Transverse colon (tissue), 4 donors: Measurements from ENCODE around the gene BHLHE40. TPM values are rescaled to one million over a fixed set of nuclear protein-coding genes. Genes with fewer than 3 reads are reported as not detected.

Source experiments
- DNase-seq: peaks from one replicate; pipeline ENCODE4 v3.0.0-alpha.2; 2019
- H3K27ac ChIP-seq, 4 donors: fragments of 200-600 bp; sonication (generic); 2 replicates each; pipeline ENCODE4 v1.5.1; 2016 to 2018; ENCODE audit warnings: inconsistent platforms in 4 of 4
- H3K27me3 ChIP-seq: fragments of 200-600 bp; sonication (generic); 2 replicates; pipeline ENCODE4 v1.5.1; 2017; ENCODE audit warnings: inconsistent platforms
- H3K36me3 ChIP-seq, 4 donors: fragments of 200-600 bp; sonication (generic); 2 replicates each; pipeline ENCODE4 v1.5.1; 2017 to 2019; ENCODE audit warnings: inconsistent platforms in 4 of 4
- H3K4me1 ChIP-seq, 4 donors: fragments of 200-600 bp; sonication (generic); 2 replicates each; pipeline ENCODE4 v1.5.1; 2017 to 2020; ENCODE audit warnings: inconsistent platforms in 4 of 4
- H3K4me3 ChIP-seq, 4 donors: fragments of 200-600 bp; sonication (generic); 1 replicate in 1 of 4; 2 replicates in 3 of 4; pipeline versions ENCODE4 v1.5.1 to v1.6.1; 2017 to 2019; ENCODE audit warnings: inconsistent platforms in 4 of 4
- H3K9me3 ChIP-seq, 2 donors: fragments of 200-600 bp; sonication (generic); 2 replicates each; pipeline ENCODE4 v1.5.1; 2017 to 2019; ENCODE audit warnings: inconsistent platforms in 2 of 2
- EP300 ChIP-seq: sonication (generic); formaldehyde crosslinking; IDR thresholded peaks from one replicate; pipeline ENCODE4 v1.6.1; 2017; ENCODE audit warnings: antibody characterized with exemption, low read depth
- POLR2A ChIP-seq: fragments of 450-650 bp; IDR thresholded peaks from one replicate; pipeline ENCODE4 v1.6.1; 2016; ENCODE audit warnings: antibody characterized with exemption, mild to moderate bottlenecking, moderate library complexity
- POLR2AphosphoS5 ChIP-seq, 3 donors: sonication (generic); formaldehyde crosslinking; IDR thresholded peaks; one replicate each; pipeline ENCODE4 v1.6.1; 2016; ENCODE audit warnings: antibody characterized with exemption in 3 of 3
- WGBS, 2 donors: methylation state at CpG; one replicate each; pipeline ENCODE4 v1.1.5; 2018; ENCODE audit warnings: low coverage in 1 of 2; 5-methylcytosine and 5-hydroxymethylcytosine counted together
- in situ Hi-C, 4 donors: fragments of 200-750 bp; cut with MboI; loops; one replicate each; pipeline versions ENCODE4 v1.15.0 to v1.15.1; 2017; ENCODE audit warnings: low sequenced_read_pairs in 3 of 4, low pct_ligation_motif_present in 1 of 4, low pct_unique_long_range_greater_than_20kb in 1 of 4
- intact Hi-C: fragments of 100-400 bp; cut with DNase I; formaldehyde crosslinking; loops from one replicate; pipeline ENCODE4 v1.15.1; 2023; ENCODE audit warnings: low total_unique reads
- total RNA-seq, 4 donors: library from RNA; depleted of rRNA; stranded (reverse); fragments of >200 nt; gene quantifications; one replicate each; pipeline ENCODE4 v1.1.0, GENCODE V29; 2016
- TF ChIP-seq, protein P1 (sequence below), 5 experiments: fragments of 200-600 bp in 3 of 5; fragments of 450-650 bp in 2 of 5; sonication (generic) in 3 of 5; IDR thresholded peaks; 1 replicate in 2 of 5; 2 replicates in 3 of 5; pipeline ENCODE4 v1.5.1; 2016 to 2017; ENCODE audit warnings: antibody characterized with exemption in 5 of 5, inconsistent platforms in 3 of 5, mild to moderate bottlenecking in 2 of 5, moderate library complexity in 1 of 5

The BHLHE40 gene
- total RNA-seq, 4 donors from 2014 or later: 13.4 to 50.9 (median 18.0) TPM

DNA sequence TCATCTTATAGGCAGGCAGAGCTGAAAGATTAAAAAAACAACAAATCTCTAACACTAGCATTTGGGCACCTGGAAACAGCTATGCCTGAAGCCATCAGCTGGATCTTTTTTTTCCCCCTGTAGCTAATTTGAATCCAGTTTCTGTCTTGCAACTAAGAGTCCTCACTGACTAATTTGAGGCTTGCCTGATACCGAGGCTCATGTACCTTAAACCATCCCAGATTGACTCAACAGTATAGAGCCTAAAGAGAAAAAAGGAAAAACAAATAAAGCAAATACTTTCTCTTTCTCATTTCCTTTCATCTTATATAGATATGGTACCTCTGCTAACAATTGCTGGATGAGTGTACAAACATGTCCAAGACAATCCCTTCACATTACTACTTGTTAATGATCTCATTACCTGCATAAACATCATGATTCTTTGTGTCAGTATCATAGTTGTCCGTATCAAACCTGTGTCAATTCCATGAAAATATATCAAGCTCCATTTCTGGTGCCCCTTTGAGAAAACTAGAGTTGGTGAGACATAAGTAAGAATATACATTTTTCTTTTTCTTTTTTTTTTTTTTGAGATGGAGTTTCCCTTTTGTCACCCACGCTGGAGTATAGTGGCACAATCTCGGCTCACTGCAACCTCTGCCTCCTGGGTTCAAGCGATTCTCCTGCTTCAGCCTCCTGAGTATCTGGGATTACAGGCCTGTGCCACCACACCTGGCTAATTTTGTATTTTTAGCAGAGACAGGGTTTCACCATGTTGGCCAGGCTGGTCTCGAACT lies 43.1 kb downstream of the BHLHE40 start:
- 70 to 89% methylated on average over 5 to 6 of the region's 6 CpGs for WGBS, 2 donors
- H3K4me1 ChIP-seq: peaks cover 12 to 38% (median 17%) of the 10 kb centered on the region in 4 donors
- TF ChIP-seq EP300 (no peak), POLR2A (no peak), POLR2AphosphoS5 (IDR thresholded peaks at IDR 0.05) (no peak)
- TF ChIP-seq, protein P1, sequence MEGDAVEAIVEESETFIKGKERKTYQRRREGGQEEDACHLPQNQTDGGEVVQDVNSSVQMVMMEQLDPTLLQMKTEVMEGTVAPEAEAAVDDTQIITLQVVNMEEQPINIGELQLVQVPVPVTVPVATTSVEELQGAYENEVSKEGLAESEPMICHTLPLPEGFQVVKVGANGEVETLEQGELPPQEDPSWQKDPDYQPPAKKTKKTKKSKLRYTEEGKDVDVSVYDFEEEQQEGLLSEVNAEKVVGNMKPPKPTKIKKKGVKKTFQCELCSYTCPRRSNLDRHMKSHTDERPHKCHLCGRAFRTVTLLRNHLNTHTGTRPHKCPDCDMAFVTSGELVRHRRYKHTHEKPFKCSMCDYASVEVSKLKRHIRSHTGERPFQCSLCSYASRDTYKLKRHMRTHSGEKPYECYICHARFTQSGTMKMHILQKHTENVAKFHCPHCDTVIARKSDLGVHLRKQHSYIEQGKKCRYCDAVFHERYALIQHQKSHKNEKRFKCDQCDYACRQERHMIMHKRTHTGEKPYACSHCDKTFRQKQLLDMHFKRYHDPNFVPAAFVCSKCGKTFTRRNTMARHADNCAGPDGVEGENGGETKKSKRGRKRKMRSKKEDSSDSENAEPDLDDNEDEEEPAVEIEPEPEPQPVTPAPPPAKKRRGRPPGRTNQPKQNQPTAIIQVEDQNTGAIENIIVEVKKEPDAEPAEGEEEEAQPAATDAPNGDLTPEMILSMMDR (IDR thresholded peaks at IDR 0.05): no peak
- no peak overlapping the region for H3K4me3 ChIP-seq
- no peak for DNase-seq
- no peaks in the 10 kb centered on the region for H3K27me3 ChIP-seq
- H3K36me3 ChIP-seq: no peaks in the 10 kb centered on the region
- intact Hi-C loops: no loop called here
- in situ Hi-C loops: no loop called here
- no peaks in the 10 kb centered on the region for H3K9me3 ChIP-seq
- peak overlapping the region in 2 of 4 donors; percentile 12 to 25 for H3K27ac ChIP-seq

DNA sequence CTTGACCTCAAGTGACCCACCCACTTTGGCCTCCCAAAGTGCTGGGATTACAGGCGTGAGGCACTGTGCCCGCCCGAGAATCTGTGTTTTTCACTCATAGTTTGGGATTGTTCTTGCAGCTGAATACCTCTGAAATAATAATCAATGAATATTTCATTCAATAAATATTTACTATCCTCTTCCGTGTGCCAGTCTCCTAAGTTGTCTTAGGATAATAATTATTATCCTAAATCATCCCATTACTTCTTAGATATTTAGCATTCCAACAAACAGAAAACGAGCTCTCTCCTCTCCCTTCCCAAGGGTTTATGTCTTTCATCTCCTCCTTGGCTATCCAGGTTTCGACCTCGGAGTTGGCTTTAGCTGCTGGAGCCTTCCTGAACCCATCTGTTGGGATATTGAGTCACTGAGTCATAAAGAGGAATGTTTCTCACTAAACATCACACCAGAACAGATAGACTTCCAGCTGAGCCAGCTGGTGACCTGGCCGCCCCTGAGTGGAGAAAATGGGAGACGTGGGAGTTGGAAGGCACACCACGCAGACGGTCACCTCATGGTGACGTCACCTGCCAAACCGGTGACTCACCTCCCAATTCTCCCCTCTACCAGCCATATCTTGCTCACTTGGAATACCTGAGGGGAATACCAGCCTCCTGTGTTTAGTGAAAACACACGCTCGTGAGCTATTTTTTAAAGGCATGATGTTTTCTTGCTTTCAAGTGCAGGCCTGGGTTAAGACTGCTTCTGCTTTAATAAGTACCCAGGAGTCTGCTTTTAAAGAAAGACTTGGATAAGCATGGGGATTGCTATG lies 43.9 kb downstream of the BHLHE40 start:
- in situ Hi-C loops (no loop called here), intact Hi-C loops (no loop called here)
- peaks cover 5 to 30% (median 12%) of the 10 kb centered on the region in 4 donors for H3K4me1 ChIP-seq

DNA sequence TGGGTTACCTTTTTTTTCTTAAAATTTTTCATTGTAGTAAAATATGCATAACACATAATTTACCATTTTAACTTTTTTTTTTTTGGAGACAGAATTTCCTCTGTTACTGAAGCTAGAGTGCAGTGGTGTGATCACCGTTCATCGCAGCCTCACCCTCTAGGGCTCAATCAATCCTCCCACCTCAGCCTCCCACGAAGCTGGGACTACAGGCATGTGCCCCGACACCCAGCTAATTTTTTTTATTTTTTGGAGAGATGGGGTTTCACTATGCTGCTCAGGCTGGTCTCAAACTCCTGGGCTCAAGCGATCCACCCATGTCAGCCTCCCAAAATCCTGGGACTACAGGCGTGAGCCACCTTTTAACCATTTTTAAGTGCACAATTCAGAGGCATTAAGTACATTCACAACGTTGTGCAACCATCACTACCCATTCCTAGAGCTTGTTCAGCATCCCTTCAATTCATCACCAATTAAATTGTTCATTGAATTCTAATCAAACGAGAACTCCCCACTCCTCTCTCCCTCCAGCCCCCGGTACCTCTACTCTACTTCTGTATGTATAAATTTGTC lies 44.6 kb downstream of the BHLHE40 start:
- H3K4me3 ChIP-seq: no peak overlapping the region
- DNase-seq: no peak
- no peaks in the 10 kb centered on the region for H3K27me3 ChIP-seq
- H3K4me1 ChIP-seq: peaks cover 0 to 23% (median 6%) of the 10 kb centered on the region in 4 donors
- in situ Hi-C loops: no loop called here
- H3K9me3 ChIP-seq: no peaks in the 10 kb centered on the region
- WGBS, 2 donors: 80 to 90% methylated on average over 5 to 9 of the region's 9 CpGs
- TF ChIP-seq POLR2AphosphoS5 (IDR thresholded peaks at IDR 0.05) (no peak), POLR2A (no peak), EP300 (no peak)
- TF ChIP-seq, protein P1 (IDR thresholded peaks at IDR 0.05): no peak
- intact Hi-C loops: no loop called here
- H3K36me3 ChIP-seq: no peaks in the 10 kb centered on the region
- H3K27ac ChIP-seq: peak overlapping the region in 2 of 4 donors; percentile 25 to 43

More for the DNA sequence above, 43.9 kb downstream of the BHLHE40 start:
- H3K4me3 ChIP-seq: no peak overlapping the region
- H3K36me3 ChIP-seq: no peaks in the 10 kb centered on the region
- 57 to 72% methylated on average over 4 to 15 of the region's 15 CpGs for WGBS, 2 donors
- no peak for DNase-seq
- peak overlapping the region in 2 of 4 donors; percentile 25 to 43 for H3K27ac ChIP-seq
- H3K9me3 ChIP-seq: no peaks in the 10 kb centered on the region
- TF ChIP-seq POLR2A (no peak), POLR2AphosphoS5 (IDR thresholded peaks at IDR 0.05) (peak in 1 of 3 donors; percentile 5), EP300 (no peak)
- TF ChIP-seq, protein P1 (IDR thresholded peaks at IDR 0.05): no peak
- H3K27me3 ChIP-seq: no peaks in the 10 kb centered on the region

DNA sequence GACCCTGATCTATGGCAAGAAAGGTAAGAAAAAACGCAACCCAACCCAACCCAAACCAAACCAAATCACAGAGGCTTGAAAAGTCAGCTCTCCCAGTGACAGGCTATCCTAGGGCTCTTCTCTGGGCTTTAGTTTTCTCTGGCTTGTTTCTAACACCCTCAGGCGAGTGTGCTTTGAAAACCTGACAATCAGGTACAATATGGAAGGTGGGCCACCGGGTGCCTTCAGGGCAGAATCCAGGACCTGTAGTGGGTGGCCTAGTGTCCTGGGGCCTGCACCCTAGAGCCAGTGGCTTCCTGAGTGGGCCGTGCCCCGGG lies 46.8 kb downstream of the BHLHE40 start:
- 72 to 80% methylated on average over 1 to 3 of the region's 5 CpGs for WGBS, 2 donors
- DNase-seq: no peak
- H3K4me3 ChIP-seq: peak overlapping the region in 3 of 4 donors; percentile 41 to 50 (median 47)
- no peaks in the 10 kb centered on the region for H3K27me3 ChIP-seq
- peak overlapping the region; percentile 72 to 84 (median 80) for H3K27ac ChIP-seq
- in situ Hi-C loops (no loop called here), intact Hi-C loops (loop anchor here (2.0 kb wide), 1 partner anchor 313 kb away; no protein-coding TSS in a partner anchor)
- H3K9me3 ChIP-seq: no peaks in the 10 kb centered on the region
- H3K36me3 ChIP-seq: no peaks in the 10 kb centered on the region
- H3K4me1 ChIP-seq: peaks cover 0 to 12% (median 6%) of the 10 kb centered on the region in 4 donors
- no peak for TF ChIP-seq POLR2AphosphoS5 (IDR thresholded peaks at IDR 0.05)
- no peak for TF ChIP-seq EP300
- TF ChIP-seq, protein P1 (IDR thresholded peaks at IDR 0.05): no peak
- no peak for TF ChIP-seq POLR2A
